Endothelial cell of umbilical vein (primary cell): Measurements from ENCODE around the gene PLA2G12B. TPM values are rescaled to one million over a fixed set of nuclear protein-coding genes. Genes with fewer than 3 reads are reported as not detected.

ENCODE experiments used
- BruUV-seq: library from RNA; stranded (reverse); fragments of 400-500 nt; replicated peaks from 2 replicates; lab custom pipeline; 2021; lab: Mats Ljungman, UMichigan
- CTCF ChIA-PET: fragments of 300-600, 350-600 bp; sonication (Branson Sonifier 250); formaldehyde crosslinking; loops from one replicate; lab custom pipeline; 2021; ENCODE audit warnings: antibody characterized with exemption, inconsistent platforms; lab: Charles Lee
- POLR2A ChIA-PET: fragments of 300-600, 350-600 bp; sonication (Branson Sonifier 250); formaldehyde crosslinking; loops from one replicate; lab custom pipeline; 2021; ENCODE audit warnings: antibody characterized with exemption, inconsistent platforms; lab: Charles Lee
- DNase-seq: peaks from one replicate; pipeline ENCODE4 v3.0.0-alpha.2; 2011; ENCODE audit warnings: low read depth, low spot score
- FAIRE-seq: peaks from 2 replicates; lab custom pipeline; 2011; peaks lifted over from hg19 to GRCh38; lab: Jason Lieb, UNC
- H2AFZ ChIP-seq: 2 replicates; pipeline ENCODE4 v1.6.0; 2012; ENCODE audit warnings: low read depth, low read length, control low read depth, inconsistent platforms
- H3K27ac ChIP-seq: 2 replicates; pipeline ENCODE4 v1.5.1; 2011; ENCODE audit warnings: low read depth, mild to moderate bottlenecking, control low read depth, low read length, moderate library complexity; ENCODE audit not compliant: insufficient read depth
- H3K27me3 ChIP-seq, 2 experiments: 2 replicates each; pipeline versions ENCODE4 v1.6.0 to v1.6.1; 2011; ENCODE audit warnings: low read length in 2 of 2, mixed read lengths in 1 of 2; ENCODE audit not compliant: control insufficient read depth in 2 of 2, insufficient read depth in 2 of 2
- H3K36me3 ChIP-seq, 2 experiments: 2 replicates in 1 of 2; 3 replicates in 1 of 2; pipeline ENCODE4 v1.5.1; 2011; ENCODE audit warnings: low read length in 2 of 2, mild to moderate bottlenecking in 1 of 2, moderate library complexity in 1 of 2; ENCODE audit not compliant: control insufficient read depth in 2 of 2, insufficient read depth in 2 of 2; ENCODE audit errors: extremely low read depth in 1 of 2
- H3K4me1 ChIP-seq: 3 replicates; pipeline ENCODE4 v1.5.1; 2011; ENCODE audit warnings: mild to moderate bottlenecking, low read length; ENCODE audit not compliant: control insufficient read depth, insufficient read depth; ENCODE audit errors: extremely low read depth
- H3K4me2 ChIP-seq: 2 replicates; pipeline ENCODE4 v1.6.1; 2011; ENCODE audit warnings: low read length, control low read depth, mixed read lengths; ENCODE audit not compliant: insufficient read depth
- H3K4me3 ChIP-seq, 3 experiments: fragments of 200-600 bp in 1 of 3; sonication (generic), shearing (Covaris generic) in 1 of 3; replicated peaks in 1 of 3; 2 replicates each; pipeline ENCODE4 v1.5.1; 2011 to 2016; ENCODE audit warnings: control low read depth in 3 of 3, low read length in 3 of 3, mild to moderate bottlenecking in 2 of 3, inconsistent platforms in 1 of 3, low read depth in 1 of 3, moderate library complexity in 1 of 3; ENCODE audit not compliant: insufficient read depth in 1 of 3
- H3K79me2 ChIP-seq: 2 replicates; pipeline ENCODE4 v1.6.0; 2012; ENCODE audit warnings: low read length, inconsistent platforms; ENCODE audit not compliant: control insufficient read depth, insufficient read depth
- H3K9ac ChIP-seq: replicated peaks from 2 replicates; pipeline ENCODE3; 2011; ENCODE audit warnings: low read length, control low read depth; ENCODE audit not compliant: insufficient read depth; ENCODE audit errors: extremely low read depth
- H3K9me1 ChIP-seq: replicated peaks from 3 replicates; pipeline ENCODE4 v1.6.0; 2011; ENCODE audit warnings: mild to moderate bottlenecking, low read length; ENCODE audit not compliant: control insufficient read depth, insufficient read depth; ENCODE audit errors: extremely low read depth
- H3K9me3 ChIP-seq: replicated peaks from 2 replicates; pipeline ENCODE4 v1.5.1; 2012; ENCODE audit warnings: low read length, inconsistent platforms; ENCODE audit not compliant: control insufficient read depth, insufficient read depth
- H4K20me1 ChIP-seq: replicated peaks from 2 replicates; pipeline ENCODE3; 2011; ENCODE audit warnings: mild to moderate bottlenecking, low read length; ENCODE audit not compliant: control insufficient read depth, insufficient read depth; ENCODE audit errors: extremely low read depth
- EZH2 ChIP-seq: IDR thresholded peaks from 2 replicates; pipeline ENCODE4 v1.6.1; 2012; ENCODE audit warnings: borderline replicate concordance, low read depth, mild to moderate bottlenecking, moderate library complexity, low read length, inconsistent platforms; ENCODE audit not compliant: severe bottlenecking
- FOS ChIP-seq: IDR thresholded peaks from 2 replicates; pipeline ENCODE4 v1.6.1; 2011; ENCODE audit warnings: mild to moderate bottlenecking, low read length, moderate library complexity, borderline replicate concordance; ENCODE audit not compliant: insufficient read depth
- GATA2 ChIP-seq: IDR thresholded peaks from 2 replicates; pipeline ENCODE4 v1.7.0; 2011; ENCODE audit warnings: low read depth, mild to moderate bottlenecking, moderate library complexity, mixed read lengths, low read length; ENCODE audit not compliant: insufficient read length, insufficient read depth
- JUN ChIP-seq: IDR thresholded peaks from 2 replicates; pipeline ENCODE4 v1.6.1; 2011; ENCODE audit warnings: borderline replicate concordance, low read depth; ENCODE audit not compliant: insufficient read length, insufficient read depth
- MYC ChIP-seq: IDR thresholded peaks from one replicate; pipeline ENCODE4 v1.6.1; 2011; ENCODE audit warnings: mild to moderate bottlenecking, low read depth, low read length
- POLR2A ChIP-seq: IDR thresholded peaks from 2 replicates; pipeline ENCODE4 v1.6.1; 2012; ENCODE audit warnings: low read depth, mild to moderate bottlenecking, control low read depth, low read length
- POLR2AphosphoS5 ChIP-seq: IDR thresholded peaks from 2 replicates; pipeline ENCODE4 v1.6.1; 2012; ENCODE audit warnings: low read depth, mild to moderate bottlenecking, control low read depth, low read length, moderate library complexity; ENCODE audit not compliant: insufficient read depth
- dilution Hi-C: fragments of 300-500 bp; cut with MboI; formaldehyde crosslinking; loops from one replicate; pipeline ENCODE4 v1.15.0; 2019; ENCODE audit warnings: low sequenced_read_pairs; ENCODE audit not compliant: extremely low pct_ligation_motif_present
- intact Hi-C: fragments of 100-400 bp; cut with micrococcal nuclease; formaldehyde crosslinking; loops from one replicate; pipeline ENCODE4 v1.10.0; 2022
- polyA plus RNA-seq, 4 experiments: library from polyadenylated mRNA; depleted of rRNA in 3 of 4; stranded (reverse) in 3 of 4; unstranded in 1 of 4; fragments of >200 nt; gene quantifications; 2 replicates each; pipeline versions ENCODE4 v1.2.1 to v1.2.3, GENCODE V29; 2011 to 2012; ENCODE audit warnings: missing spikeins in 1 of 4
- total RNA-seq: library from RNA; stranded (reverse); gene quantifications from 2 replicates; pipeline ENCODE4 v1.2.3, GENCODE V29; 2021
- TF ChIP-seq, protein P1 (sequence below): IDR thresholded peaks from 2 replicates; pipeline ENCODE4 v1.6.1; 2011; ENCODE audit not compliant: insufficient read depth, insufficient read length
- TF ChIP-seq, protein P2 (sequence below), 2 donors: IDR thresholded peaks; 1 replicate in 1 of 2; 2 replicates in 1 of 2; pipeline ENCODE4 v1.5.1; 2011; ENCODE audit warnings: low read length in 2 of 2, mild to moderate bottlenecking in 2 of 2, moderate library complexity in 2 of 2, control low read depth in 1 of 2, inconsistent platforms in 1 of 2, low read depth in 1 of 2; ENCODE audit not compliant: insufficient read depth in 1 of 2; ENCODE audit errors: extremely low read depth in 1 of 2

Gene PLA2G12B
- total and polyA plus RNA-seq, 2 donors (not counting 3 experiments of a cell fraction or from before 2014, with no cell fraction given), result not detected

DNA sequence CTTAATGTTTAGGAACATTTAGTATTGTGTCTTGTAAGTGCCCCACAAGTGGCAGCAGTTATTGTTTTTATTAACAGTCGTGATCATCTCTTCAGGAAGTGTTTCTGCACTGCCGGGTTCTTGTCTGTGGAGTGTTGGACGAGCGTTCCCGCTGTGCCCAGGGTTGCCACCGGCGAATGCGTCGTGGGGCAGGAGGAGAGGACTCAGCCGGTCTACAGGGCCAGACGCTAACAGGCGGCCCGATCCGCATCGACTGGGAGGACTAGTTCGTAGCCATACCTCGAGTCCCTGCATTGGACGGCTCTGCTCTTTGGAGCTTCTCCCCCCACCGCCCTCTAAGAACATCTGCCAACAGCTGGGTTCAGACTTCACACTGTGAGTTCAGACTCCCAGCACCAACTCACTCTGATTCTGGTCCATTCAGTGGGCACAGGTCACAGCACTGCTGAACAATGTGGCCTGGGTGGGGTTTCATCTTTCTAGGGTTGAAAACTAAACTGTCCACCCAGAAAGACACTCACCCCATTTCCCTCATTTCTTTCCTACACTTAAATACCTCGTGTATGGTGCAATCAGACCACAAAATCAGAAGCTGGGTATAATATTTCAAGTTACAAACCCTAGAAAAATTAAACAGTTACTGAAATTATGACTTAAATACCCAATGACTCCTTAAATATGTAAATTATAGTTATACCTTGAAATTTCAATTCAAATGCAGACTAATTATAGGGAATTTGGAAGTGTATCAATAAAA lies 22.2 kb downstream of the PLA2G12B start:
- H3K9ac ChIP-seq, result no peak overlapping the region
- H3K27me3 ChIP-seq, result peaks cover 0 to 2% of the 10 kb centered on the region in 2 experiments
- no peaks in the 10 kb centered on the region for H3K4me1 ChIP-seq
- dilution Hi-C loops, result no loop called here
- H3K9me1 ChIP-seq, result no peaks in the 10 kb centered on the region
- FAIRE-seq (no peak), DNase-seq (no peak)
- no peaks in the 10 kb centered on the region for H3K79me2 ChIP-seq
- TF ChIP-seq POLR2A (no peak), JUN (no peak), MYC (no peak), POLR2AphosphoS5 (no peak), FOS (no peak), GATA2 (no peak), EZH2 (no peak)
- TF ChIP-seq, protein P1, sequence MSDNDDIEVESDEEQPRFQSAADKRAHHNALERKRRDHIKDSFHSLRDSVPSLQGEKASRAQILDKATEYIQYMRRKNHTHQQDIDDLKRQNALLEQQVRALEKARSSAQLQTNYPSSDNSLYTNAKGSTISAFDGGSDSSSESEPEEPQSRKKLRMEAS, result no peak
- TF ChIP-seq, protein P2, sequence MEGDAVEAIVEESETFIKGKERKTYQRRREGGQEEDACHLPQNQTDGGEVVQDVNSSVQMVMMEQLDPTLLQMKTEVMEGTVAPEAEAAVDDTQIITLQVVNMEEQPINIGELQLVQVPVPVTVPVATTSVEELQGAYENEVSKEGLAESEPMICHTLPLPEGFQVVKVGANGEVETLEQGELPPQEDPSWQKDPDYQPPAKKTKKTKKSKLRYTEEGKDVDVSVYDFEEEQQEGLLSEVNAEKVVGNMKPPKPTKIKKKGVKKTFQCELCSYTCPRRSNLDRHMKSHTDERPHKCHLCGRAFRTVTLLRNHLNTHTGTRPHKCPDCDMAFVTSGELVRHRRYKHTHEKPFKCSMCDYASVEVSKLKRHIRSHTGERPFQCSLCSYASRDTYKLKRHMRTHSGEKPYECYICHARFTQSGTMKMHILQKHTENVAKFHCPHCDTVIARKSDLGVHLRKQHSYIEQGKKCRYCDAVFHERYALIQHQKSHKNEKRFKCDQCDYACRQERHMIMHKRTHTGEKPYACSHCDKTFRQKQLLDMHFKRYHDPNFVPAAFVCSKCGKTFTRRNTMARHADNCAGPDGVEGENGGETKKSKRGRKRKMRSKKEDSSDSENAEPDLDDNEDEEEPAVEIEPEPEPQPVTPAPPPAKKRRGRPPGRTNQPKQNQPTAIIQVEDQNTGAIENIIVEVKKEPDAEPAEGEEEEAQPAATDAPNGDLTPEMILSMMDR (IDR thresholded peaks at IDR 0.05; ENCODE audit: extremely low read depth in 1 of 2, insufficient read depth in 1 of 2, low read depth in 1 of 2, low read length in 2 of 2), result no peak
- no peak overlapping the region for H3K4me2 ChIP-seq
- H2AFZ ChIP-seq, result no peak overlapping the region
- H3K36me3 ChIP-seq, result no peaks in the 10 kb centered on the region
- H4K20me1 ChIP-seq, result no peaks in the 10 kb centered on the region
- no peak overlapping the region for H3K27ac ChIP-seq
- no peak overlapping the region for H3K4me3 ChIP-seq
- POLR2A ChIA-PET, result no interaction called here
- H3K9me3 ChIP-seq, result no peaks in the 10 kb centered on the region
- BruUV-seq, result no TSS peak
- CTCF ChIA-PET, result no interaction called here
- intact Hi-C loops, result no loop called here
